Activated CD4-positive, alpha-beta memory T cell treated with anti-CD3 and anti-CD28 coated beads, Interleukin-2, amount 10 ng/mL, durations not matched to agents 7 days and 5 days (primary cell): ENCODE measurements around the gene EIF4E2. TPM values are rescaled to one million over a fixed set of nuclear protein-coding genes. Genes with fewer than 3 reads are reported as not detected.
"Not testable (repeated sequence)": the region's sequence is repeated elsewhere in the genome, so short reads cannot be mapped to it uniquely, and the experiment has no call there.

ENCODE experiments used
- CTCF ChIA-PET: fragments of 350-600 bp; sonication (Branson Sonifier 250); formaldehyde crosslinking; loops from one replicate; lab custom pipeline; 2021; ENCODE audit warnings: antibody characterized with exemption, inconsistent platforms; lab: Charles Lee
- POLR2A ChIA-PET: fragments of 350-600 bp; sonication (Branson Sonifier 250); formaldehyde crosslinking; loops from one replicate; lab custom pipeline; 2021; ENCODE audit warnings: antibody characterized with exemption; lab: Charles Lee
- DNase-seq: peaks from one replicate; pipeline ENCODE4 v3.0.0-alpha.2; 2020
- H3K27ac Mint-ChIP-seq: one replicate; pipeline ENCODE4 v1.8.0; 2021; ENCODE audit warnings: mild to moderate bottlenecking, mixed read lengths
- H3K27me3 Mint-ChIP-seq: one replicate; pipeline ENCODE4 v1.8.0; 2021; ENCODE audit warnings: mixed read lengths
- H3K36me3 Mint-ChIP-seq: one replicate; pipeline ENCODE4 v1.8.0; 2021; ENCODE audit warnings: low read depth, mixed read lengths
- H3K4me1 Mint-ChIP-seq: one replicate; pipeline ENCODE4 v1.8.0; 2021; ENCODE audit warnings: mixed read lengths
- H3K4me3 Mint-ChIP-seq: one replicate; pipeline ENCODE4 v1.8.0; 2021; ENCODE audit warnings: mild to moderate bottlenecking, mixed read lengths
- H3K9me3 Mint-ChIP-seq: one replicate; pipeline ENCODE4 v1.8.0; 2021; ENCODE audit warnings: mixed read lengths
- total RNA-seq, 2 experiments: library from RNA; stranded (reverse); gene quantifications; one replicate each; pipeline ENCODE4 v1.2.3, GENCODE V29; 2021

Gene EIF4E2
- total RNA-seq, 2 experiments from 2014 or later, result 72.8 to 74.6 TPM

DNA sequence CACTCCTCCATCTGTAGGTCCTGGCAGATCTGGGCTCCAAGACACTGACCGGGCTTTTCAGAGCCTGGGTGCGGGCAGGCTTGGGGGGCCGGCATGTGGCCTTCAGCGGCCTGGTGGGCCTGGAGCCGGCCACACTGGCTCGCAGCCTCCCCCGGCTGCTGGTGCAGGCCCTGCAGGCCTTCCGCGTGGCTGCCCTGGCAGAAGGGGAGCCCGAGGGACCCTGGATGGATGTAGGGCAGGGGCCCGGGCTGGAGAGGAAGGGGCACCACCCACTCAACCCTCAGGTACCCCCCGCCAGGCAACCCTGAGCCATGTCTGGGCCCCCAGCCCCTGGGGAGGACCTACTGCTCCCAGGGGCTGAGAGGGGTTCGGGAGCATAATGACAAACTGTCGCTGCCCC is 25.3 kb upstream of the EIF4E2 start:
- no peak overlapping the region for H3K4me3 Mint-ChIP-seq
- no peak overlapping the region for H3K27ac Mint-ChIP-seq
- CTCF ChIA-PET, result no interaction called here

GRCh38 chr2:232525791-232526371 is 24.6 kb upstream of the EIF4E2 start, which contains the start of gene CHRND:
TSS of gene CHRND (plus strand) at chr2:232526160. CDS start at chr2:232526216, 56 bp downstream.
- Mint-ChIP-seq H3K27me3 (peaks cover 37% of the 10 kb centered on the region), H3K27ac (no peak within 1 kb of the TSS), H3K4me1 (peaks cover 22% of the 10 kb centered on the region), H3K9me3 (no peaks in the 10 kb centered on the region), H3K4me3 (no peak within 1 kb of the TSS), H3K36me3 (no peaks in the 10 kb centered on the region)
- POLR2A ChIA-PET, result no interaction called here
- no peak for DNase-seq
- CTCF ChIA-PET, result interaction anchor here (0.6 kb wide), 1 partner anchor 551 kb away, joined by 4 read pairs; no protein-coding TSS in a partner anchor

More for the DNA sequence above, 25.3 kb upstream of the EIF4E2 start:
- H3K36me3 Mint-ChIP-seq, result no peaks in the 10 kb centered on the region
- H3K4me1 Mint-ChIP-seq, result peaks cover 22% of the 10 kb centered on the region
- H3K9me3 Mint-ChIP-seq, result no peaks in the 10 kb centered on the region
- no peak for DNase-seq
- POLR2A ChIA-PET, result no interaction called here
- peaks cover 38% of the 10 kb centered on the region for H3K27me3 Mint-ChIP-seq

DNA sequence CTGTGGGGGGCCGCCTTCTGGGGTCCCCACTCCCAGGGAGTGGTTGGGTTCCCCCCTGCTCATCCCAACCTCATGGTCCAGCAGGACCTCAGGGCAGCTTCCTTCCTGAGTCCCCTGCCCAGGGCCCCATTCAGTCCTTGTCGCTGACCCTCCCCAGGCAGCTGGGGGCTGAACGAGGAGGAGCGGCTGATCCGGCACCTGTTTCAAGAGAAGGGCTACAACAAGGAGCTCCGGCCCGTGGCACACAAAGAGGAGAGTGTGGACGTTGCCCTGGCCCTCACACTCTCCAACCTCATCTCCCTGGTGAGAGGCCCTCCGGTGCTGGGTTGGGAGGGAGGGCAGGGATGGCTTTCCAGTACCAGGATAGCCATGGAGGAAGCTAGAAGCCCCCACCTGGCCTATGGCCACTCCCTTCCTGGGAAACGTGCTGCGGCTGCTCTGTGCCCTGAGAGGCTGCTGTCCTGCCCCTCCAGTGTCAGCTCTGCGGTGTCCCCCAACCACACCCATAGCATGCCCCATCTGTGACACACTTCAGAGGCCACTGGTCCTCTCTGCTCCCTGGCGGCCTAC is 24.0 kb upstream of the EIF4E2 start:
- H3K4me1 Mint-ChIP-seq, result peaks cover 21% of the 10 kb centered on the region
- H3K4me3 Mint-ChIP-seq, result no peak overlapping the region
- ChIA-PET CTCF (no interaction called here), POLR2A (no interaction called here)
- no peaks in the 10 kb centered on the region for H3K36me3 Mint-ChIP-seq
- H3K27ac Mint-ChIP-seq, result no peak overlapping the region
- DNase-seq, result no peak
- no peaks in the 10 kb centered on the region for H3K9me3 Mint-ChIP-seq
- peaks cover 35% of the 10 kb centered on the region for H3K27me3 Mint-ChIP-seq

GRCh38 chr2:232527905-232528470 is 22.5 kb upstream of the EIF4E2 start:
- no peak overlapping the region for H3K4me3 Mint-ChIP-seq
- DNase-seq, result no peak
- ChIA-PET CTCF (no interaction called here), POLR2A (interaction anchor here (0.8 kb wide), 1 partner anchor 821 kb away, joined by 3 read pairs; no protein-coding TSS in a partner anchor)
- peaks cover 17% of the 10 kb centered on the region for H3K4me1 Mint-ChIP-seq
- H3K9me3 Mint-ChIP-seq, result no peaks in the 10 kb centered on the region
- no peaks in the 10 kb centered on the region for H3K36me3 Mint-ChIP-seq
- peaks cover 31% of the 10 kb centered on the region for H3K27me3 Mint-ChIP-seq
- no peak overlapping the region for H3K27ac Mint-ChIP-seq

DNA sequence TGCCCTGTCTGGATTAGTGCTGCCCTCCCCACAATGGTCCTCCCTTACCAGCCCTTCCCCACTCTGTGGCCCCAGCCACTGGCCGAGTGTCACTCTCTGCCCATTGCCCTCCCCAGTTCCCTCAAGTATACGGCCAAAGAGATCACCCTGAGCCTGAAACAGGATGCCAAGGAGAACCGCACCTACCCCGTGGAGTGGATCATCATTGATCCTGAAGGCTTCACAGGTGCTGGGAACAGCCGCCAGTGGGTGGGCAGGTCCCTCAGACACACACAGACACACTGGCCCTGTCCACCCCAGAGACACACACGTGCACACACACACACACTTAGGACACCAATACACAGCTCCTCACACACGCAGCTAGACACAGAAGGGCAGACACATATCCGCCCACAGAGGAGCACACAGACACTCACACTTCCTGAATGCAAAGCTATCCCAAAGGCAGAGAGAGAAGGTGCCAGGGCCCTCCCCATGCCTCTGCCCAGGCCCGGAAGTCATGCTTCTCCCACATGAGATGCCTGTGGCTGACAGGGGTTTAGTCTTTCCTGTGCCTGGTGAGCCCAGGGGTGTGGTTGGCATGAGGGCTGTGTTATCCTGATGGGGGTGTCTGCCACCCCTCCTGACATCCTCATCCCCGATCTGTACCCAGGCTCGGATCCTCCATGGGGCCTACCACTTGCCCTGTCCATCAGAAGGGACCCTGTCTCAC is 21.6 kb upstream of the EIF4E2 start:
- Mint-ChIP-seq H3K27me3 (peaks cover 27% of the 10 kb centered on the region), H3K27ac (no peak overlapping the region), H3K9me3 (no peaks in the 10 kb centered on the region), H3K4me3 (no peak overlapping the region), H3K36me3 (no peaks in the 10 kb centered on the region), H3K4me1 (peaks cover 15% of the 10 kb centered on the region)
- no peak for DNase-seq
- CTCF ChIA-PET, result no interaction called here
- POLR2A ChIA-PET, result interaction anchor here (0.8 to 1.0 kb wide), 2 partner anchors 22 to 822 kb away, joined by 3 read pairs; no protein-coding TSS in a partner anchor

DNA sequence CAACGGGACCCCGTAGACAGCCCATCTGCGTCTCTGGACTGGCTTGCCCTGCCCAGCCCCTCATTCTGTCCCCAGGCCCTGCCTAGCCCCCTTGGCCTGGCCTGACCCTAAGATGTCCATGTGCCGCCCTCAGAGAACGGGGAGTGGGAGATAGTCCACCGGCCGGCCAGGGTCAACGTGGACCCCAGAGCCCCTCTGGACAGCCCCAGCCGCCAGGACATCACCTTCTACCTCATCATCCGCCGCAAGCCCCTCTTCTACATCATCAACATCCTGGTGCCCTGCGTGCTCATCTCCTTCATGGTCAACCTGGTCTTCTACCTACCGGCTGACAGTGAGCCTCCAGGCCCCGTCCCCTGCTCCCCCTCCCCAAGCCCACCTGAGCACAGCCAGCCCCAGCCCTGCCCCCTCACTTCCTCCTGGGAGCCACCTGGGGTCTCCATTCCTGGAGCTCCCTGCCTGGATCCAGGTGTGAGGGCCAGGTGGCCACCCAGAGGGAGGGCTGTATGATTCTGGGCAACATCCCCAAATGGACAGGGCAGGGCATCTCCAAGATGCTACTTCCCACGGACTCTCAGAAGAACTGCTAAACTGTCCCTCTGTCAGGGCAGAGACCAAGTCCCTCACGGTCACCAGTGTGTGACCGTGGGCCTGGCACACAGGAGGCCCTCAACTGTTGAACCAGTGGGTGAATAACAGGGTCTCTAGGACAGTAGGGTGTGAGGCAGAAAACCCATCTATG is 20.5 kb upstream of the EIF4E2 start:
- no peak for DNase-seq
- Mint-ChIP-seq H3K27ac (no peak overlapping the region), H3K4me3 (no peak overlapping the region), H3K9me3 (no peaks in the 10 kb centered on the region), H3K27me3 (peaks cover 19% of the 10 kb centered on the region), H3K36me3 (no peaks in the 10 kb centered on the region), H3K4me1 (peaks cover 11% of the 10 kb centered on the region)
- ChIA-PET CTCF (no interaction called here), POLR2A (interaction anchor here (0.7 kb wide), 1 partner anchor 21 kb away, joined by 3 read pairs; the partner anchor contains the start of genes EIF4E2 and TIGD1)

- no peaks in the 10 kb centered on the region for H3K9me3 Mint-ChIP-seq
- POLR2A ChIA-PET, result interaction anchor here (0.7 kb wide), 1 partner anchor 20 kb away, joined by 3 read pairs; the partner anchor contains the start of genes EIF4E2 and TIGD1
- DNase-seq, result no peak
- no peak overlapping the region for H3K27ac Mint-ChIP-seq
- no peak overlapping the region for H3K4me3 Mint-ChIP-seq
- H3K27me3 Mint-ChIP-seq, result peaks cover 19% of the 10 kb centered on the region
- peaks cover 11% of the 10 kb centered on the region for H3K4me1 Mint-ChIP-seq
- CTCF ChIA-PET, result no interaction called here
- no peaks in the 10 kb centered on the region for H3K36me3 Mint-ChIP-seq
Observed at GRCh38 chr2:232530626-232531260, 19.7 kb upstream of the EIF4E2 start.

- no peak overlapping the region for H3K27ac Mint-ChIP-seq
- no peak for DNase-seq
- CTCF ChIA-PET, result interaction anchor here (0.7 kb wide), 1 partner anchor 223 kb away, joined by 3 read pairs; no protein-coding TSS in a partner anchor
- POLR2A ChIA-PET, result interaction anchor here (1.1 kb wide), 1 partner anchor 18 kb away, joined by 4 read pairs; the partner anchor contains the start of genes EIF4E2 and TIGD1
- H3K9me3 Mint-ChIP-seq, result no peaks in the 10 kb centered on the region
- H3K4me1 Mint-ChIP-seq, result peaks cover 11% of the 10 kb centered on the region
- H3K27me3 Mint-ChIP-seq, result peaks cover 15% of the 10 kb centered on the region
- H3K36me3 Mint-ChIP-seq, result no peaks in the 10 kb centered on the region
- H3K4me3 Mint-ChIP-seq, result no peak overlapping the region
Observed at GRCh38 chr2:232532419-232532818, 18.1 kb upstream of the EIF4E2 start.

DNA sequence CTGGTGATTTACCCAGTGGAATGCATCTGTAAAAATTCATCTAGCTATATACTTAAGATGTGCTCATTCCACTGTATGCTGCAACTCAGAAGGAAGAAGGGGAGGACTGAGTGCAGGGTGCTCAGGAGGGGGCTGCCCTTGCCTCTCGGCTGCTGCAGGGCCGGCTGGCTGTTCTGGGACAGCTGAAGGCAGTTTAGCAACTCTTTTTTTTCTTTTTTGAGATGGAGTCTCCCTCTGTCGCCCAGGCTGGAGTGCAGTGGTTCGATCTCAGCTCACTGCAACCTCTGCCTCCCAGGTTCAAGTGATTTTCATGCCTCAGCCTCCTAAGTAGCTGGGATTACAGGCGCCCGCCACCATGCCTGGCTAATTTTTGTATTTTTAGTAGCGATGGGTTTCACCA is 17.7 kb upstream of the EIF4E2 start:
- CTCF ChIA-PET, POLR2A ChIA-PET, DNase-seq, H3K27ac Mint-ChIP-seq, H3K4me3 Mint-ChIP-seq, H3K36me3 Mint-ChIP-seq, H3K9me3 Mint-ChIP-seq: not testable (repeated sequence)
- Mint-ChIP-seq H3K27me3 (peaks cover 13% of the 10 kb centered on the region), H3K4me1 (peaks cover 11% of the 10 kb centered on the region)

GRCh38 chr2:232533944-232534710 is 16.4 kb upstream of the EIF4E2 start:
- no peak for DNase-seq
- Mint-ChIP-seq H3K36me3 (no peaks in the 10 kb centered on the region), H3K27ac (no peak overlapping the region), H3K4me1 (peaks cover 4% of the 10 kb centered on the region), H3K27me3 (peaks cover 10% of the 10 kb centered on the region), H3K4me3 (no peak overlapping the region), H3K9me3 (no peaks in the 10 kb centered on the region)
- CTCF ChIA-PET, result no interaction called here
- POLR2A ChIA-PET, result no interaction called here

DNA sequence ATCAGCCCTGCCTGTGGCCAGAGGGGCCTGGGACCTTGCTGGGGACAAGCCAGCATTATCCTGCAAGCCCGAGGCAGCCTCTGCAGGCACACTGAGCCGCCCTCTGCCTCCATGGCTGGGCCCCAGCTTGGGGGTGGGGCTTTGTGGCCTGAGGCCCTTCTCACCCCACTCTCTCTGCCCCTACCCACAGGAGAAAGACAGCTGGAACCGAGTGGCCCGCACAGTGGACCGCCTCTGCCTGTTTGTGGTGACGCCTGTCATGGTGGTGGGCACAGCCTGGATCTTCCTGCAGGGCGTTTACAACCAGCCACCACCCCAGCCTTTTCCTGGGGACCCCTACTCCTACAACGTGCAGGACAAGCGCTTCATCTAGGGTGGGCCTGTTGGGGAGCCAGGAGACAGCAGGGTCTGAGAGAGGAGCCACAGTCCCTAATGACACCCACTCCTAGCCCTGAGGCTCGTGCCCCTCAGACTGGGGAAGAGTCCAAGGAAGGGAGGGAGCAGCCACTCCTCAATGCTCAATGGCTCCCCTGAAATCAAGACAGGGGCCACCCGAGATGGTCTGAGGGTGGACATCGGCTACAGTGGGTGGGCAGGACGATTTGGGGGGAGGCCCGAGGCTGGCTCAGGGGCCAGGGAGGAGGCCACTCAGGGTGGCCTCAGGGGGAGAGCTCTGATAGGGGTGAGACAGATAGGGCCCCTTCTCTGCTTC is 15.4 kb upstream of the EIF4E2 start:
- no peak for DNase-seq
- ChIA-PET CTCF (no interaction called here), POLR2A (no interaction called here)
- no peak overlapping the region for H3K4me3 Mint-ChIP-seq
- no peaks in the 10 kb centered on the region for H3K9me3 Mint-ChIP-seq
- no peak overlapping the region for H3K27ac Mint-ChIP-seq
- peaks cover 2% of the 10 kb centered on the region for H3K4me1 Mint-ChIP-seq
- peaks cover 10% of the 10 kb centered on the region for H3K27me3 Mint-ChIP-seq
- no peaks in the 10 kb centered on the region for H3K36me3 Mint-ChIP-seq
